Neural cell (in vitro differentiated cells): ENCODE measurements around the gene SLC4A9. TPM values are rescaled to one million over a fixed set of nuclear protein-coding genes. Genes with fewer than 3 reads are reported as not detected.

Source experiments
- H2AFZ ChIP-seq: fragments of 200-600, 300-800 bp; sonication (generic), shearing (Covaris generic); 2 replicates; pipeline ENCODE4 v1.6.0; 2014; ENCODE audit warnings: low read depth, mild to moderate bottlenecking, antibody characterized with exemption, low read length, moderate library complexity
- H3F3A ChIP-seq: fragments of 200-600 bp; shearing (Covaris generic); 2 replicates; pipeline ENCODE4 v1.6.1; 2016; ENCODE audit warnings: mild to moderate bottlenecking, moderate library complexity, mixed read lengths, antibody characterized with exemption, low read length; ENCODE audit not compliant: insufficient read depth, poor library complexity, severe bottlenecking
- H3K27ac ChIP-seq: fragments of 200-600, 300-800 bp; sonication (generic), shearing (Covaris generic); 2 replicates; pipeline ENCODE4 v1.5.1; 2014; ENCODE audit warnings: mild to moderate bottlenecking, low read length, moderate library complexity
- H3K27me3 ChIP-seq: fragments of 300-800, 200-600 bp; sonication (generic), shearing (Covaris generic); 2 replicates; pipeline ENCODE4 v1.6.0; 2014; ENCODE audit warnings: mild to moderate bottlenecking, low read depth, low read length, moderate library complexity; ENCODE audit not compliant: insufficient read depth
- H3K36me3 ChIP-seq: fragments of 300-800, 200-600 bp; sonication (generic), shearing (Covaris generic); 2 replicates; pipeline ENCODE4 v1.5.1; 2014; ENCODE audit warnings: mild to moderate bottlenecking, antibody characterized with exemption, low read length, moderate library complexity; ENCODE audit not compliant: insufficient read depth
- H3K4me2 ChIP-seq: fragments of 300-800, 200-600 bp; sonication (generic), shearing (Covaris generic); 2 replicates; pipeline ENCODE4 v1.6.0; 2014; ENCODE audit warnings: mild to moderate bottlenecking, low read length
- H3K4me3 ChIP-seq: fragments of 300-800, 200-600 bp; sonication (generic), shearing (Covaris generic); 2 replicates; pipeline ENCODE4 v1.5.1; 2014; ENCODE audit warnings: mild to moderate bottlenecking, low read length, moderate library complexity
- H3K79me2 ChIP-seq: fragments of 200-600 bp; shearing (Covaris generic); replicated peaks from 2 replicates; pipeline ENCODE4 v1.6.0; 2014; ENCODE audit warnings: mild to moderate bottlenecking, low read length, moderate library complexity; ENCODE audit not compliant: insufficient read depth
- H3K9ac ChIP-seq: fragments of 300-800, 200-600 bp; sonication (generic), shearing (Covaris generic); 2 replicates; pipeline ENCODE4 v1.6.1; 2016; ENCODE audit warnings: mild to moderate bottlenecking, low read length, mixed read lengths
- H3K9me2 ChIP-seq: fragments of 200-600 bp; shearing (Covaris generic); 2 replicates; pipeline ENCODE4 v1.6.1; 2016; ENCODE audit warnings: mild to moderate bottlenecking, low read length, mixed read lengths; ENCODE audit not compliant: insufficient read depth
- H3K9me3 ChIP-seq: fragments of 200-600, 300-800 bp; sonication (generic), shearing (Covaris generic); 2 replicates; pipeline ENCODE4 v1.6.1; 2016; ENCODE audit warnings: mild to moderate bottlenecking, mixed run types, low read length, moderate library complexity, mixed read lengths
- H4K20me1 ChIP-seq: fragments of 200-600 bp; shearing (Covaris generic); 2 replicates; pipeline ENCODE4 v1.6.1; 2016; ENCODE audit warnings: mild to moderate bottlenecking, mixed run types; ENCODE audit not compliant: insufficient read depth
- CTCF ChIP-seq: fragments of 450-650 bp; IDR thresholded peaks from 2 replicates; pipeline ENCODE4 v1.5.1; 2014; ENCODE audit warnings: antibody characterized with exemption, mild to moderate bottlenecking, moderate library complexity; ENCODE audit not compliant: poor library complexity, severe bottlenecking
- EP300 ChIP-seq: fragments of 450-650 bp; conservative IDR thresholded peaks from 2 replicates; pipeline ENCODE4 v1.6.1; 2014; ENCODE audit warnings: antibody characterized with exemption, mild to moderate bottlenecking, moderate library complexity; ENCODE audit not compliant: poor library complexity, severe bottlenecking
- EZH2 ChIP-seq: fragments of 200-600, 300-800 bp; shearing (Covaris generic), sonication (generic); IDR thresholded peaks from 2 replicates; pipeline ENCODE4 v1.6.1; 2014; ENCODE audit warnings: antibody characterized with exemption, low read length, borderline replicate concordance, mild to moderate bottlenecking; ENCODE audit not compliant: insufficient read depth, poor library complexity, severe bottlenecking
- MXI1 ChIP-seq: fragments of 450-650 bp; conservative IDR thresholded peaks from 2 replicates; pipeline ENCODE4 v1.6.1; 2014; ENCODE audit warnings: antibody characterized with exemption, mild to moderate bottlenecking; ENCODE audit not compliant: poor library complexity, severe bottlenecking
- POLR2AphosphoS5 ChIP-seq: IDR thresholded peaks from 2 replicates; pipeline ENCODE4 v1.6.1; 2012
- RAD21 ChIP-seq: fragments of 450-650 bp; conservative IDR thresholded peaks from 2 replicates; pipeline ENCODE4 v1.6.1; 2014; ENCODE audit warnings: antibody characterized with exemption, mild to moderate bottlenecking, moderate library complexity
- SMC3 ChIP-seq: fragments of 450-650 bp; conservative IDR thresholded peaks from 2 replicates; pipeline ENCODE4 v1.6.1; 2014; ENCODE audit warnings: antibody characterized with exemption, mild to moderate bottlenecking, moderate library complexity; ENCODE audit not compliant: poor library complexity
- TAF1 ChIP-seq: IDR thresholded peaks from 2 replicates; pipeline ENCODE4 v1.6.1; 2012; ENCODE audit warnings: low read depth
- polyA plus RNA-seq: library from polyadenylated mRNA; depleted of rRNA; stranded (reverse); fragments of >200 nt; gene quantifications from 2 replicates; pipeline ENCODE4 v1.2.3, GENCODE V29; 2014
- TF ChIP-seq, protein P1 (sequence below): IDR thresholded peaks from 2 replicates; pipeline ENCODE4 v1.6.1; 2012; ENCODE audit warnings: borderline replicate concordance

Gene SLC4A9
- polyA plus RNA-seq, 1 donor from 2014 or later = not detected

GRCh38 chr5:140381972-140382371, 22.0 kb downstream of the SLC4A9 start:
- H3K9ac ChIP-seq = no peak overlapping the region
- H3F3A ChIP-seq = no peaks in the 10 kb centered on the region
- H3K9me3 ChIP-seq = no peaks in the 10 kb centered on the region
- no peaks in the 10 kb centered on the region for H3K36me3 ChIP-seq
- H3K9me2 ChIP-seq = no peaks in the 10 kb centered on the region
- H2AFZ ChIP-seq = no peak overlapping the region
- H4K20me1 ChIP-seq = no peaks in the 10 kb centered on the region
- no peak for TF ChIP-seq MXI1
- TF ChIP-seq RAD21 = no peak
- TF ChIP-seq EZH2 = no peak
- no peak for TF ChIP-seq TAF1
- TF ChIP-seq CTCF = no peak
- TF ChIP-seq POLR2AphosphoS5 = no peak
- TF ChIP-seq, protein P1, sequence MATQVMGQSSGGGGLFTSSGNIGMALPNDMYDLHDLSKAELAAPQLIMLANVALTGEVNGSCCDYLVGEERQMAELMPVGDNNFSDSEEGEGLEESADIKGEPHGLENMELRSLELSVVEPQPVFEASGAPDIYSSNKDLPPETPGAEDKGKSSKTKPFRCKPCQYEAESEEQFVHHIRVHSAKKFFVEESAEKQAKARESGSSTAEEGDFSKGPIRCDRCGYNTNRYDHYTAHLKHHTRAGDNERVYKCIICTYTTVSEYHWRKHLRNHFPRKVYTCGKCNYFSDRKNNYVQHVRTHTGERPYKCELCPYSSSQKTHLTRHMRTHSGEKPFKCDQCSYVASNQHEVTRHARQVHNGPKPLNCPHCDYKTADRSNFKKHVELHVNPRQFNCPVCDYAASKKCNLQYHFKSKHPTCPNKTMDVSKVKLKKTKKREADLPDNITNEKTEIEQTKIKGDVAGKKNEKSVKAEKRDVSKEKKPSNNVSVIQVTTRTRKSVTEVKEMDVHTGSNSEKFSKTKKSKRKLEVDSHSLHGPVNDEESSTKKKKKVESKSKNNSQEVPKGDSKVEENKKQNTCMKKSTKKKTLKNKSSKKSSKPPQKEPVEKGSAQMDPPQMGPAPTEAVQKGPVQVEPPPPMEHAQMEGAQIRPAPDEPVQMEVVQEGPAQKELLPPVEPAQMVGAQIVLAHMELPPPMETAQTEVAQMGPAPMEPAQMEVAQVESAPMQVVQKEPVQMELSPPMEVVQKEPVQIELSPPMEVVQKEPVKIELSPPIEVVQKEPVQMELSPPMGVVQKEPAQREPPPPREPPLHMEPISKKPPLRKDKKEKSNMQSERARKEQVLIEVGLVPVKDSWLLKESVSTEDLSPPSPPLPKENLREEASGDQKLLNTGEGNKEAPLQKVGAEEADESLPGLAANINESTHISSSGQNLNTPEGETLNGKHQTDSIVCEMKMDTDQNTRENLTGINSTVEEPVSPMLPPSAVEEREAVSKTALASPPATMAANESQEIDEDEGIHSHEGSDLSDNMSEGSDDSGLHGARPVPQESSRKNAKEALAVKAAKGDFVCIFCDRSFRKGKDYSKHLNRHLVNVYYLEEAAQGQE = no peak
- TF ChIP-seq EP300 = no peak
- no peak for TF ChIP-seq SMC3
- no peak overlapping the region for H3K4me2 ChIP-seq
- no peaks in the 10 kb centered on the region for H3K27me3 ChIP-seq
- H3K4me3 ChIP-seq = no peak overlapping the region
- no peak overlapping the region for H3K27ac ChIP-seq
- H3K79me2 ChIP-seq = no peaks in the 10 kb centered on the region

- Histone ChIP-seq H3K9ac (no peak overlapping the region), H3K36me3 (no peaks in the 10 kb centered on the region), H4K20me1 (no peaks in the 10 kb centered on the region), H3F3A (no peaks in the 10 kb centered on the region), H2AFZ (no peak overlapping the region), H3K9me3 (no peaks in the 10 kb centered on the region), H3K9me2 (no peaks in the 10 kb centered on the region), H3K27ac (no peak overlapping the region), H3K4me3 (no peak overlapping the region), H3K79me2 (no peaks in the 10 kb centered on the region), H3K4me2 (no peak overlapping the region), H3K27me3 (no peaks in the 10 kb centered on the region)
- TF ChIP-seq SMC3 = no peak
- TF ChIP-seq EZH2 = no peak
- TF ChIP-seq TAF1 = no peak
- TF ChIP-seq POLR2AphosphoS5 = no peak
- TF ChIP-seq MXI1 = no peak
- TF ChIP-seq RAD21 = no peak
- TF ChIP-seq, protein P1 = no peak
- TF ChIP-seq EP300 = no peak
- no peak for TF ChIP-seq CTCF
Observed at GRCh38 chr5:140382866-140383265, 22.9 kb downstream of the SLC4A9 start.
